ENCODE data around the gene ZMYM3.

DNA sequence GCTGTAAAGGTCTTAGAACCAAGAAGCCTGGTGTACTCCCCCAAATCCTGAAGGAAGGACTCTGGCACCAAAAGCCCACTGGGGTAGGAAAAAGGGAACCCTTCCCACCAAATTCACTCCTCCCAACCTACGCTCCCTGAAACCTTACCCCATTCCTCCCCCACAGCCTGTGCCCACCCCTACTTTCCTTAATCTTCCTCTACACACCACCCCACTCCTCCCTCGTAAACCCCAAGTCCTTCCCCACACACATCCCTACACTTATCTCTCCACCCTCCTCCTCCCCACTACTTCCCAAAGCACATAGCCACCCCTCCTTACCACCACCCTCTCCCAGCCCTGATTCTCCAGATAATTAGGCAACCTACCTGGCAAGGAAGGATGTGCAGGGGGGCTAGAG lies 1.7 kb downstream of the ZMYM3 start:
- TF ChIP-seq CSRNP3 (CRISPR knock-in tag; IDR thresholded peaks at IDR 0.05), result no peak
- TF ChIP-seq, protein P1, sequence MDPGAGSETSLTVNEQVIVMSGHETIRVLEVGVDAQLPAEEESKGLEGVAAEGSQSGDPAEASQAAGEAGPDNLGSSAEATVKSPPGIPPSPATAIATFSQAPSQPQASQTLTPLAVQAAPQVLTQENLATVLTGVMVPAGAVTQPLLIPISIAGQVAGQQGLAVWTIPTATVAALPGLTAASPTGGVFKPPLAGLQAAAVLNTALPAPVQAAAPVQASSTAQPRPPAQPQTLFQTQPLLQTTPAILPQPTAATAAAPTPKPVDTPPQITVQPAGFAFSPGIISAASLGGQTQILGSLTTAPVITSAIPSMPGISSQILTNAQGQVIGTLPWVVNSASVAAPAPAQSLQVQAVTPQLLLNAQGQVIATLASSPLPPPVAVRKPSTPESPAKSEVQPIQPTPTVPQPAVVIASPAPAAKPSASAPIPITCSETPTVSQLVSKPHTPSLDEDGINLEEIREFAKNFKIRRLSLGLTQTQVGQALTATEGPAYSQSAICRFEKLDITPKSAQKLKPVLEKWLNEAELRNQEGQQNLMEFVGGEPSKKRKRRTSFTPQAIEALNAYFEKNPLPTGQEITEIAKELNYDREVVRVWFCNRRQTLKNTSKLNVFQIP (CRISPR knock-in tag; IDR thresholded peaks at IDR 0.05; ENCODE audit: borderline replicate concordance, low read depth), result no peak
- TF ChIP-seq TOX (CRISPR knock-in tag; IDR thresholded peaks at IDR 0.05; ENCODE audit: borderline replicate concordance), result no peak
- no peak for TF ChIP-seq ISL1 (CRISPR knock-in tag; IDR thresholded peaks at IDR 0.05)
- TF ChIP-seq RARB (CRISPR knock-in tag; IDR thresholded peaks at IDR 0.05), result no peak
- no peak for TF ChIP-seq ZNF565 (CRISPR knock-in tag; conservative IDR thresholded peaks at IDR 0.05; ENCODE audit: low read depth)
- TF ChIP-seq, protein P2, sequence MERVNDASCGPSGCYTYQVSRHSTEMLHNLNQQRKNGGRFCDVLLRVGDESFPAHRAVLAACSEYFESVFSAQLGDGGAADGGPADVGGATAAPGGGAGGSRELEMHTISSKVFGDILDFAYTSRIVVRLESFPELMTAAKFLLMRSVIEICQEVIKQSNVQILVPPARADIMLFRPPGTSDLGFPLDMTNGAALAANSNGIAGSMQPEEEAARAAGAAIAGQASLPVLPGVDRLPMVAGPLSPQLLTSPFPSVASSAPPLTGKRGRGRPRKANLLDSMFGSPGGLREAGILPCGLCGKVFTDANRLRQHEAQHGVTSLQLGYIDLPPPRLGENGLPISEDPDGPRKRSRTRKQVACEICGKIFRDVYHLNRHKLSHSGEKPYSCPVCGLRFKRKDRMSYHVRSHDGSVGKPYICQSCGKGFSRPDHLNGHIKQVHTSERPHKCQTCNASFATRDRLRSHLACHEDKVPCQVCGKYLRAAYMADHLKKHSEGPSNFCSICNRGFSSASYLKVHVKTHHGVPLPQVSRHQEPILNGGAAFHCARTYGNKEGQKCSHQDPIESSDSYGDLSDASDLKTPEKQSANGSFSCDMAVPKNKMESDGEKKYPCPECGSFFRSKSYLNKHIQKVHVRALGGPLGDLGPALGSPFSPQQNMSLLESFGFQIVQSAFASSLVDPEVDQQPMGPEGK (CRISPR knock-in tag; IDR thresholded peaks at IDR 0.05; ENCODE audit: borderline replicate concordance), result no peak
- TF ChIP-seq BACH2 (CRISPR knock-in tag; IDR thresholded peaks at IDR 0.05; ENCODE audit: borderline replicate concordance), result no peak
- TF ChIP-seq GLIS3 (CRISPR knock-in tag; IDR thresholded peaks at IDR 0.05), result no peak
- no peak for TF ChIP-seq ZNF70 (CRISPR knock-in tag; IDR thresholded peaks at IDR 0.05)
- TF ChIP-seq ARNTL (CRISPR knock-in tag; IDR thresholded peaks at IDR 0.05; ENCODE audit: borderline replicate concordance, low read depth), result no peak
- TF ChIP-seq ESRRG (CRISPR knock-in tag; IDR thresholded peaks at IDR 0.05), result no peak
- no peak for TF ChIP-seq ZNF8 (CRISPR knock-in tag; IDR thresholded peaks at IDR 0.05)

Measured in SK-N-SH treated with all-trans-retinoic acid at 6 μM for 48 hours (cell line).